NCI-H2029 treated with DMSO at 0.1 percent for 48 hours (cell line): Measurements from ENCODE around the gene PPM1G.
"Not testable (repeated sequence)": the region's sequence is repeated elsewhere in the genome, so short reads cannot be mapped to it uniquely, and the experiment has no call there.

Experiments used
- DNase-seq: peaks from one replicate; lab custom pipeline; 2025; lab: John Stamatoyannopoulos, UW

PPM1G gene

GRCh38 chr2:27375513-27376099, 33.8 kb downstream of the PPM1G start:
- DNase-seq, result no peak

DNA sequence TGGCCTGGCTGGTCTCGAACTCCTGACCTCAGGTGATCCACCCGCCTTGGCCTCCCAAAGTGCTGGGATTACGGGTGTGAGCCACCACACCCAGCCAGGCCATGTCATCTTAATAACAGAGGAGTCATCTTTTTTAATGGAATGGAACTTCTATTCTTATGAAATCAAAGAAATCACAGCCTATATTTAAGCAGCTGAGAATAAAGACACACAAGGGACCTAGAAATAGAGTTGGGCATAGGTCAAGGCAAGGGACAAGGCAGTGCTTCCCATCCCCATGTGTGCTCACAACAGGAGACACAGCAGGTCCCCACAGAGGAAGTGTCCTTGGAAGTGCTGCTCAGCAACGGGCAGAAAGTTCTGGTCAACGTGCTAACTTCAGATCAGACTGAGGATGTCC, 35.8 kb downstream of the PPM1G start:
- no peak for DNase-seq

- DNase-seq, result no peak
Observed at GRCh38 chr2:27372937-27373336, 36.5 kb downstream of the PPM1G start.

DNA sequence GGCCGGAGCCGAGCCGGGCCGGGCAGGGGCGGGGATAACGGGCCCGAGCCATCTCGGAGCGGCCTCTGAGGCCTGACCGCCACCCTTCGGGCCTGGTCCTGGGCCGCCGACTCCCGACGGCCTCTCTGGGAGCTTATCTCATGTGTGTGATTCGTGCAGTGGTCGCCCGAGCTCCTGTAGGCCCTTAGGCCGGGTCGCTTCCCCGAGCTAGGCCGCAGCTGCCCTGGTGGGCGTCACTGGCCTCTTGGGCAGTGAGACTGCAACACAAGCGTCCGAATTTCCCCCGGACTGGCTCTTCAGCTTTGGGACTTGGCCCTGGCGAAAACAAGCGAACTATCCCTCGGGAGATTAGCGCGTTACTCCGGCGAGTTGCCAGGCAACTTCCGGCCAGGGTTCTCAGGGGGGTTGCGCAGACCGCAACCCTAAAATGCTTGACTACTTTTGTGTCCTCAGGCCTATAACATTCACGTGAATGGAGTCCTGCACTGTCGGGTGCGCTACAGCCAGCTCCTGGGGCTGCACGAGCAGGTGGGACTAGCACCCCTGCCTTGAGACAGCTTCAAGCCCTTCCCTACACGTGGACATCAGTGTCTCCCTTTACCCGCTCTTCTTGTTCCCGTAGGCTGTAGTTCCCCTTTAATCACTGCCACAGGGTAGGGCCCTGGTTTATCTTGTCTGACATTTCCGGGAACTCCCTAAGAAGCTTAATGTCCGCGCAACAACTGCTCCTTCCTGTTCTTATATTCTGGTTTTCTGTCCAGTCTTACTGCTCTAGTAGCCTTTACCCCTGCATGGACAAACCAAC, 38.4 kb downstream of the PPM1G start:
- DNase-seq, result no peak

DNA sequence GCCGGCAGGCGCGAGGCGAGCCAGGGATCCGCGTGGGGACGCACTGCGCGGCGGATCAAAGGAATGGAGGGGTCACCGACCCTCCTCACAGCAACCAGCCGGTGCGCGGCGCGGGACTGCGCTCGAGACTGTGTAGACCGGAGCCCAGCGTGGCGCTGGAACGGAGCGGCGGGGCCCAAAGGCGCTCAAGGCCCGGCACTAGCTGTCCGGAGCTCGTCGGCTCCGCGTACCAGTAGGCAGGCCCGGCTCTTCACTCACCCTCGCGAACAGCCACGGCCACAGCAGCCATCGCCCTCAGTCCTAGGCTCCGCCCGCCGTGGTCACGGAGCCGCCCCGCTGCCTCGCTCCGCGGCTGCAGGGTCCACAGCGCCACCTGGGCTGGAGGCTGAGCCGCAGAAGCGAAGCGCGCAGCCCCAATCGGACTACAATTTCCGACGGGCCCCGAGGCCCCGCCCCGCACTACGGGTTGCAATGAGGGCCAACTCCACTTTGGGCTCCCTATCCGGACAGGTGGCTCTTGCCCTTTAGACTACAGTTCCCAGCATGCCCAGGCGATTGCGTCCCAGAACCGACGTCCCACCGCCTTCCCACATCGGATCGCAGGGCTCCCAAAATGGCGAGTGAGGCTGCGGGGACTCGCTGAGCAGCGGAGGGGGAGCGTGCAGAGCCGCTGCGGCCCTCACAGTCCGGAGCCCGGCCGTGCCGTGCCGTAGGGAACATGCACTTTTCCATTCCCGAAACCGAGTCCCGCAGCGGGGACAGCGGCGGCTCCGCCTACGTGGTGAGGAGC, 39.2 kb downstream of the PPM1G start, which contains the start of the genes EIF2B4 and SNX17:
EIF2B4 (minus strand) TSS at position 313 of the 790 bp plus-strand sequence; CDS start at position 289, 24 bp downstream.
SNX17 (plus strand) TSS at position 591 of the 790 bp plus-strand sequence; CDS start at position 719, 128 bp downstream.
- peak; percentile 88 for DNase-seq

DNA sequence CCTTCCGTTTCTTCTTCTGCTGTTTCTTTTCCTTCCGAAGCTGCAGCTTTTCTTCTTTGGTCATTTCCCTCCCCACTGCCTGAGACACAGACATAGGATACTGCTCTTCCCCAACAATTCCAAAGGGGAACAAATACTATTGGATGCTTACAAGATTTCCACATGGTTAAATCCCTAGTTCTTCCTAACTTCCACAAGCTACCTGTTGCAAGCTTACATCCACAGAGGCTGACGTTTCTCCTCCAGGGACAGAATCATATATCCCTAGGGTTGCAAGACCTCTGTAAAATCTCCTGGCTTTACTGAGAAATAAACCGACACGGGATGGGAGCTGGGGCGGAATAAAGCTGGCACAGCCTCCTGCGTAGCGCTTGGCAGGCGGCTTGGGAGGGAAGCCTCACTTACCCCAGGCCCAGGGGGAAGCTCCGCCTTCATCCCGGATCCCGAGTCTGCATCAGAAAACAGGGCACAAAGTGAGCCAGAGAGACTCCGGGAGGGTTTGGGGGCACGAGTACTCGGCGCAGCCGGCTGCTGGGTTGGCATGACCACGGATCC, 39.8 kb downstream of the PPM1G start:
- no peak for DNase-seq

DNA sequence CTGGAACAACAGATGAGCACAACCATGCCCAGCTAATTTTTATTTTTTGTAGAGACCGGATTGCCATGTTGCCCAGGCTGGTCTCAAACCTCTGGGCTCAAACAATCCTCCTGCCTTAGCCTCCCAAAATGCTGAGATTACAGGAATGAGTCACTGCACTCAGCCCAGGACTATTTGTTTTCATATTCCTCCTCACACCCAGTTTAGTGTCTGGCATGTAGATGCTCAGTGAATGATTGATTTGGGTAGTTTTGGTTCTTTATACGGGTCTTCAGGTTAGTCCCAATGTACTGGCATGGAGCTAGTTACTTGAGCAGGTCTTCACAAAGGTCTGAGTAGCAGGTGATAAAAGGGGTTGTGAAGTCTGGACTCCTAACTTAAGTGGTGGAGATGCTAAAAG, 45.5 kb downstream of the PPM1G start:
- DNase-seq, result no peak

- DNase-seq, result no peak
Observed at GRCh38 chr2:27362678-27363420, 46.5 kb downstream of the PPM1G start.

DNA sequence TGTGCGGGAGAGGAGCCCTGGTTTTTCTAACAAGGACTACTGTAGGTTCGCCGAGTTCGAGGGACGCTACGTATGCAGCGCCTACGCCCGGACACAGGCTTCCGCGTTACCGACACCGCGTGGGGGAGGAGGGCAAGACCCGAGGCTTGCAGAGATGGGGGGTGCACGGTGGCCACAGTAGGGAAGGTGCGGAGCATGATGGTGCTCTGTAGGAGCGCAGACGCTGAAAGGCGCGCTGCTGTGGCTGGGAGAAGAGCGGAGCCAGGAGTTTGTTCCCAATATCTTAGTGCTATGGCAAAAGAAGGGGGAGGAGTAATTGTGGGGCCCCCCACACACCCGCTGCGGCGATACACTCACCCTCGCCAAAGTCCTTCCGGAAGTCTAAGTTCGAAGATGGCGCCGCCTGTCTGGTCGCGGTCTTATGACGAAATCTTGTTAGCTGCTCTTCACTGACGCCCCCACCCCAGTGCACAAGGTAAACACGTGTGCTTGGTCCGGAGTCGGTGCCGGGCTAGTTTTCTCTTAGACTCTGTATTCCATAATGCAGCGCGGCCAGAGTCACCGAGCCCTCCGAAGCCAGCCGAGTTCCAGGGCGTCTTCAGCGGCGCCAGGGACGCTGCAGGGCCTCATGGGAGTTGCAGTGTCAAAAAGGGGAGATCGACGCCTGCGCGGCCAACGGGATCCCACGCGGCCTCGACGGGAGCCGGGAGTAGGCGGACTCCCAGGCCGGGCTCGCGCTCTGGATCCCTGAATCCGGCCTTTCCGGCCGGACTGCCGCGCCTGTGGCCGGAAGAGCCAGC, 52.8 kb downstream of the PPM1G start, which contains the start of gene GTF3C2:
GTF3C2 (minus strand) TSS at position 383 of the 800 bp plus-strand sequence. CDS start 13,210 bp downstream, outside the sequence.
- peak; percentile 71 for DNase-seq

GRCh38 chr2:27356056-27356381, 53.4 kb downstream of the PPM1G start:
- no peak for DNase-seq

DNA sequence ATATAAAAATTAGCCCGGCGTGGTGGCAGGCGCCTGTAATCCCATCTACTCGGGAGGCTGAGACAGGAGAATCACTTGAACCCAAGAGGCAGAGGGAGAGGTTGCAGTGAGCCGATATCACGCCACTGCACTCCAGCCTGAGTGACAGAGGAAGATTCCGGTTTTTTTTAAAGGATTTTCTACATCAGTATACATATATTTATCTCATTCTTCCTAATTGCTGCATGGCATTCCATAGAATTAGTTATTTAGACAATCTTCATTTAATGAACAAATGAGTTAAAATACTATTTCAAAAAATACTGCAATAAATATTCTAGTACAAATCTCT, 54.8 kb downstream of the PPM1G start:
- DNase-seq, result no peak

GRCh38 chr2:27353762-27354596, 55.4 kb downstream of the PPM1G start:
- no peak for DNase-seq

DNA sequence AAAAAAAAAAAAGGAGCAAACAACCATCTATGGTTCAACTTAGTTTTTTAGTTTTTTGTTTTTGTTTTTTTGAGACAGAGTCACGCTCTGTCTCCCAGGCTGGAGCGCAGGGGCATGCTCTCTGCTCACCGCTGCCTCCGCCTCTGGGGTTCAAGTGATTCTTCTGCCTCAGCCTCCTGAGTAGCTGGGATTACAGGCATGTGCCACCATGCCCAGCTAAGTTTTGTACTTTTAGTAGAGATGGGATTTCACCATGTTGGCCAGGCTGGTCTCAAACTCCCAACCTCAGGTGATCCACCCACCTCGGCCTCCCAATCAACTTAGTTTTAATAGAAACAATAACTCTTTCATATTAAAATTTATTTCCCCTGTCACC, 56.0 kb downstream of the PPM1G start:
- not testable (repeated sequence) for DNase-seq

- DNase-seq, result no peak
Observed at GRCh38 chr2:27351802-27352598, 57.4 kb downstream of the PPM1G start.

- no peak for DNase-seq
Observed at GRCh38 chr2:27350106-27350693, 59.2 kb downstream of the PPM1G start.

- no peak for DNase-seq
Observed at GRCh38 chr2:27347641-27348040, 61.8 kb downstream of the PPM1G start.

DNA sequence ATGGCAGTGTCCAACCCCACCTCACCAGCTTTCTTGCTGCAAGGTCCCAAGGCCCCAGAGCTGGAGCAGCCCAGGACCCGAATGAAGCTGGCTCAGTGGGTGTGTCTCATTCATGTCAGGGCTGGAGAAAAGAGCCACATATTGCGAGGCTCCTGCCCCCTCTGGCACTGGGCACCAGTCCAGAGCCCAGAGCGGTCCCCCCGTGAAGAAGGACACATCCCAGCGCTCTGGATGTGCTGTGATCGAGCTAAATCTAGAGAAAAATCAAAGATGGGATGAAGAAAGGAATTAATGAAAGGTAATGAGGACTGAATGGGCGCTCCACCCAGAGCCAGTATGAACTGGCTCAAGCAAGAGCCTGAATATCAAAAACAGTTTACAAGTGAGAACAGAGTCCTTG, 73.2 kb downstream of the PPM1G start:
- DNase-seq, result no peak

- DNase-seq, result no peak
Observed at GRCh38 chr2:27335311-27335710, 74.1 kb downstream of the PPM1G start.
